BJ (cell line): ENCODE results near the gene CEP164. TPM values are rescaled to one million over a fixed set of nuclear protein-coding genes. Genes with fewer than 3 reads are reported as not detected.

Experiments used
- CTCF ChIA-PET: fragments of 350-600 bp; formaldehyde crosslinking; extraction: SDS; loops from one replicate; lab custom pipeline; 2021; ENCODE audit warnings: antibody characterized with exemption, inconsistent platforms; lab: Yijun Ruan, JAX
- POLR2A ChIA-PET: fragments of 300-600 bp; sonication (Branson Sonifier 250); formaldehyde crosslinking; extraction: SDS; loops from one replicate; lab custom pipeline; 2021; ENCODE audit warnings: antibody characterized with exemption; lab: Charles Lee
- DNase-seq: peaks from one replicate; pipeline ENCODE4 v3.0.0-alpha.2; 2011; ENCODE audit warnings: low read depth
- H3K27me3 ChIP-seq: 2 replicates; pipeline ENCODE4 v1.6.0; 2011; ENCODE audit warnings: low read length; ENCODE audit not compliant: control insufficient read depth, insufficient read depth
- H3K36me3 ChIP-seq: 2 replicates; pipeline ENCODE4 v1.5.1; 2011; ENCODE audit warnings: low read length; ENCODE audit not compliant: control insufficient read depth, insufficient read depth
- H3K4me3 ChIP-seq: 2 replicates; pipeline ENCODE4 v1.5.1; 2011; ENCODE audit warnings: low read depth, mild to moderate bottlenecking, control low read depth, low read length
- CTCF ChIP-seq: IDR thresholded peaks from 2 replicates; pipeline ENCODE4 v1.5.1; 2011; ENCODE audit warnings: low read depth, mild to moderate bottlenecking, control low read depth, inconsistent platforms, low read length, moderate library complexity; ENCODE audit not compliant: insufficient read depth
- polyA plus RNA-seq: library from polyadenylated mRNA; depleted of rRNA; stranded (reverse); fragments of >200 nt; gene quantifications from 2 replicates; pipeline ENCODE4 v1.2.3, GENCODE V29; 2011

The CEP164 gene
- polyA plus RNA-seq, 1 experiment = 27.4 TPM

- H3K4me3 ChIP-seq = no peak overlapping the region
- no peaks in the 10 kb centered on the region for H3K27me3 ChIP-seq
- ChIA-PET CTCF (interaction anchor here (0.8 to 6.6 kb wide), 2 partner anchors 11 kb away, joined by 3 to 54 read pairs; no protein-coding TSS in a partner anchor), POLR2A (no interaction called here)
- TF ChIP-seq CTCF = no peak
- peaks cover 5% of the 10 kb centered on the region for H3K36me3 ChIP-seq
- no peak for DNase-seq
These were observed 87.1 kb downstream of the CEP164 start for GRCh38 chr11:117414724-117415123.

- H3K27me3 ChIP-seq = no peaks in the 10 kb centered on the region
- TF ChIP-seq CTCF = no peak
- H3K4me3 ChIP-seq = no peak overlapping the region
- ChIA-PET POLR2A (no interaction called here), CTCF (interaction anchor here (0.8 to 6.6 kb wide), 3 partner anchors 11 to 13 kb away, joined by 3 to 54 read pairs (median 3); no protein-coding TSS in a partner anchor)
- no peak for DNase-seq
- peaks cover 5% of the 10 kb centered on the region for H3K36me3 ChIP-seq
These were observed 87.8 kb downstream of the CEP164 start for GRCh38 chr11:117415358-117415896.

GRCh38 chr11:117417342-117417741, 89.7 kb downstream of the CEP164 start:
- Histone ChIP-seq H3K27me3 (0 out of 2 replicates have a peak, but pooled peaks cover 1% of the 10 kb centered on the region), H3K4me3 (no peak overlapping the region), H3K36me3 (no peaks in the 10 kb centered on the region)
- no peak for DNase-seq
- no peak for TF ChIP-seq CTCF
- CTCF ChIA-PET = no interaction called here
- POLR2A ChIA-PET = no interaction called here

GRCh38 chr11:117417856-117418255, 90.2 kb downstream of the CEP164 start:
- Histone ChIP-seq H3K27me3 (0 out of 2 replicates have a peak, but pooled peaks cover 1% of the 10 kb centered on the region), H3K4me3 (no peak overlapping the region), H3K36me3 (no peaks in the 10 kb centered on the region)
- TF ChIP-seq CTCF = no peak
- ChIA-PET POLR2A (no interaction called here), CTCF (no interaction called here)
- DNase-seq = no peak

GRCh38 chr11:117418737-117419481, 91.3 kb downstream of the CEP164 start:
- TF ChIP-seq CTCF = no peak
- POLR2A ChIA-PET = no interaction called here
- CTCF ChIA-PET = interaction anchor here (2.6 kb wide), 1 partner anchor 398 kb away, joined by 9 read pairs; no protein-coding TSS in a partner anchor
- peaks cover 2% of the 10 kb centered on the region; the same call in 1 of the 2 replicates for H3K27me3 ChIP-seq
- no peak for DNase-seq
- H3K36me3 ChIP-seq = no peaks in the 10 kb centered on the region
- H3K4me3 ChIP-seq = no peak overlapping the region
